ENCODE data around the gene TMEM31. TPM values are rescaled to one million over a fixed set of nuclear protein-coding genes. Genes with fewer than 3 reads are reported as not detected.
A peak's percentile ranks its signal among the peaks of the same experiment; 100 is the strongest.

Gene TMEM31
- polyA plus RNA-seq, 2 of the 4 experiments (the other 2 are of a cell fraction) = 0.10 TPM; not detected in 1

GRCh38 chrX:103729015-103729414 lies 18.3 kb downstream of the TMEM31 start:
- no peak for TF ChIP-seq HES2 (IDR thresholded peaks at IDR 0.05)
- no peak overlapping the region for H3K4me2 ChIP-seq
- no peaks in the 10 kb centered on the region for H3K9me3 ChIP-seq
- FAIRE-seq (no peak), DNase-seq (ENCODE audit: low read depth in 1 of 2, low spot score in 1 of 2) (no peak), ATAC-seq (no peak)
- ChIA-PET POLR2A (no interaction called here), CTCF (no interaction called here)
- no peaks in the 10 kb centered on the region for H3K4me1 ChIP-seq
- WGBS (ENCODE audit: missing lambda C conversion rate) = 26% methylated on average over 5 of the region's 5 CpGs
- no peak overlapping the region for H3K27ac ChIP-seq
- H3K4me3 ChIP-seq = no peak overlapping the region

- no peak for DNase-seq (ENCODE audit: low read depth in 1 of 2, low spot score in 1 of 2)
- Histone ChIP-seq H3K4me1 (no peaks in the 10 kb centered on the region), H3K27ac (no peak overlapping the region), H3K4me2 (no peak overlapping the region), H3K9me3 (no peaks in the 10 kb centered on the region), H3K4me3 (no peak overlapping the region)
- 50% methylated on average over 3 of the region's 3 CpGs for WGBS (ENCODE audit: missing lambda C conversion rate)
- CTCF ChIA-PET = interaction anchor here (0.6 to 1.0 kb wide), 2 partner anchors 10 to 18 kb away, joined by 3 to 4 read pairs; no protein-coding TSS in a partner anchor
- TF ChIP-seq EHF (CRISPR knock-in tag; IDR thresholded peaks at IDR 0.05) = no peak
- no peak for TF ChIP-seq JUNB (IDR thresholded peaks at IDR 0.05)
- TF ChIP-seq RFX5 (IDR thresholded peaks at IDR 0.05) = no peak
- POLR2A ChIA-PET = no interaction called here
- no peak for FAIRE-seq
- no peak for ATAC-seq
Measured at GRCh38 chrX:103730147-103730795, 19.6 kb downstream of the TMEM31 start.

- DNase-seq (ENCODE audit: low read depth in 1 of 2, low spot score in 1 of 2) (no peak), FAIRE-seq (no peak), ATAC-seq (no peak)
- Histone ChIP-seq H3K4me3 (no peak overlapping the region), H3K4me2 (no peak overlapping the region), H3K27ac (no peak overlapping the region), H3K4me1 (no peaks in the 10 kb centered on the region), H3K9me3 (no peaks in the 10 kb centered on the region)
- POLR2A ChIA-PET = no interaction called here
- 57% methylated on average over 8 of the region's 8 CpGs for WGBS (ENCODE audit: missing lambda C conversion rate)
- CTCF ChIA-PET = interaction anchor here (0.6 to 1.0 kb wide), 2 partner anchors 9 to 19 kb away, joined by 3 to 4 read pairs; no protein-coding TSS in a partner anchor
- TF ChIP-seq MAFK (IDR thresholded peaks at IDR 0.05; ENCODE audit: partially characterized antibody) (peak; percentile 40), ESRRA (IDR thresholded peaks at IDR 0.05; ENCODE audit: borderline replicate concordance, low read length) (no peak)
Measured at GRCh38 chrX:103730796-103731493, 20.2 kb downstream of the TMEM31 start.

GRCh38 chrX:103733017-103733416 lies 22.3 kb downstream of the TMEM31 start:
- POLR2A ChIA-PET = no interaction called here
- TF ChIP-seq E2F6 (IDR thresholded peaks at IDR 0.05; ENCODE audit: borderline replicate concordance, low read depth) (no peak), ZC3H11A (IDR thresholded peaks at IDR 0.05) (no peak), MYC (IDR thresholded peaks at IDR 0.05; ENCODE audit: borderline replicate concordance, low read length) (no peak), RFX5 (IDR thresholded peaks at IDR 0.05) (no peak), SREBF2 (IDR thresholded peaks at IDR 0.05) (no peak), HMGXB4 (CRISPR knock-in tag; IDR thresholded peaks at IDR 0.05; ENCODE audit: borderline replicate concordance) (no peak), JUNB (IDR thresholded peaks at IDR 0.05) (no peak), ATOH8 (CRISPR knock-in tag; IDR thresholded peaks at IDR 0.05; ENCODE audit: low read depth) (no peak), JUN (IDR thresholded peaks at IDR 0.05) (no peak), BHLHE40 (IDR thresholded peaks at IDR 0.05; ENCODE audit: low read depth, low read length) (no peak), TFCP2L1 (CRISPR knock-in tag; IDR thresholded peaks at IDR 0.05) (no peak)
- H3K9me3 ChIP-seq = no peaks in the 10 kb centered on the region
- H3K4me3 ChIP-seq = no peak overlapping the region
- no peak for ATAC-seq
- 83% methylated on average over 1 of the region's 1 CpG for WGBS (ENCODE audit: missing lambda C conversion rate)
- CTCF ChIA-PET = no interaction called here
- H3K4me1 ChIP-seq = no peaks in the 10 kb centered on the region
- no peak overlapping the region for H3K4me2 ChIP-seq
- FAIRE-seq = no peak
- no peak for DNase-seq (ENCODE audit: low read depth in 1 of 2, low spot score in 1 of 2)
- no peak overlapping the region for H3K27ac ChIP-seq

Measured in A549 (cell line).